NT2/D1 (cell line): Measurements from ENCODE around the gene SORT1.

ENCODE experiments used
- YY1 ChIP-seq: IDR thresholded peaks from 2 replicates; pipeline ENCODE4 v1.6.1; 2011; ENCODE audit not compliant: insufficient read length, insufficient read depth
- ZNF274 ChIP-seq: IDR thresholded peaks from 2 replicates; pipeline ENCODE4 v1.6.1; 2011; ENCODE audit warnings: mild to moderate bottlenecking, low read depth, low read length

GRCh38 chr1:109314795-109315194 is 82.9 kb downstream of the SORT1 start:
- TF ChIP-seq ZNF274 (no peak), YY1 (no peak)
